Stimulated activated CD4-positive, alpha-beta T cell treated with anti-CD3 and anti-CD28 coated beads, Interleukin-4, amount 100 ng/mL, for 4 hours (primary cell): ENCODE measurements around the gene EML4.
A peak's percentile ranks its signal among the peaks of the same experiment; 100 is the strongest.

ENCODE experiments used
- DNase-seq, 2 experiments: peaks; one replicate each; pipeline ENCODE4 v3.0.0-alpha.2; 2020

The EML4 gene

GRCh38 chr2:42227491-42227890 is 58.3 kb downstream of the EML4 start:
- peak in 1 of 2 experiments; percentile 2 for DNase-seq

DNA sequence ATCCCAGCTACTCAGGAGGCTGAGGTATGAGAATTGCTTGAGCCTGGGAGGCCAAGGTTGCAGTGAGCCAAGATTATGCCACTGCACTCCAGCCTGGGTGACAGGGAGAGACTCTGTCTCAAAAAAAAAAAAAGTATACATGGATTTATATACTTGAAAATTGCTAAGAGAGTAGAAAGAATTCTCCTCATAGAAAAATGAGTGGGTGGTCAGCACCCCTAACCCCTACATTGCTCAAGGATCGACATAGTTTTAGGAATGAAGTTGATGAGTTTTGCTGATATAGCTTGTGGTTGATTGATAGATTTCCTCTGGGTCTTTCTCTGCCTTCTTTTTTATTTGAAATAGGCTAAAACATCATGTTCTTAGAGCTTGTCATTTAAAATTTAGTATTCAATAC is 58.9 kb downstream of the EML4 start:
- DNase-seq, result no peak

DNA sequence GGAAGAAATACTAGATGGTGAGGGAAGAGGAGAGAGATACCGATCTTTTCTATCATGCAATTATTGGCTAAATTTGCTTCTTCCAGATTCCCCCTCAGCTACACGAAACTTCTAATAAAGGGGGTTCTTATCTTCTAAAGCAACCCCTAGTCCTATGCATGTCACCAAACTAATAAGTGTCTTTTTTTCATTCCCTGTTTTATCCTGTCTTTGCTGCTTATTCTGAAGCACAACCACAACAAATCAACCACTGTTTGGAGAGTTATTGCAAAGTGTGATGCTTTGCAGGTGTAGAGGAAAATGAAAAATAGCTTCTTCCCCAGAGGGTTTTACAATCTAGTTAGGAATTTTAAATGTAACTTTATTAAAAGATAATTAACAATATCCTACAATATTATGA is 60.8 kb downstream of the EML4 start:
- no peak for DNase-seq

- DNase-seq, result no peak
These were observed 61.7 kb downstream of the EML4 start for GRCh38 chr2:42230891-42231290.

GRCh38 chr2:42232024-42232423 is 62.9 kb downstream of the EML4 start:
- no peak for DNase-seq

DNA sequence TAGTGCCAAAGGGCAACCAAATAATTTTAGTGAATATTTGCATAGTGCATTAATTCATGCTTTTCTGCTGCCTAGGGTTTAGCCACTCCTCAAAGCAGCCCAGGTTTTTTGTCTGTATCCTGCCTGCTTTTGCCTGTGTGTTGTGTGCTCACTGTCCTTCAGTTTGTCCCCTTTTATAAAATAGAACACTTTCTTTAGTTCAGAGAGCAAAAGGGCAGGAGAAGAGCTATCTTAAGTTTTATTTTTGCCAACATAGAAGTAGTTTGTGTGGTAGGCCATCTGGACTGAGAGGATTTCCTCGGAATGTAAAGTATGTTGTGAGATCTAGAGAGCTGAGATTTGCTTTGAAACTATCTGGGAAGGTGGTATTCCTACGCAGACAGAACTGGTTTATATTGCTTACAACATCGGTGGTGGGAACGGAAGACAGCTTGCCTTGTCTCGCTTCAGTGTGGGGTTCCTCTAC is 64.9 kb downstream of the EML4 start:
- DNase-seq, result no peak

DNA sequence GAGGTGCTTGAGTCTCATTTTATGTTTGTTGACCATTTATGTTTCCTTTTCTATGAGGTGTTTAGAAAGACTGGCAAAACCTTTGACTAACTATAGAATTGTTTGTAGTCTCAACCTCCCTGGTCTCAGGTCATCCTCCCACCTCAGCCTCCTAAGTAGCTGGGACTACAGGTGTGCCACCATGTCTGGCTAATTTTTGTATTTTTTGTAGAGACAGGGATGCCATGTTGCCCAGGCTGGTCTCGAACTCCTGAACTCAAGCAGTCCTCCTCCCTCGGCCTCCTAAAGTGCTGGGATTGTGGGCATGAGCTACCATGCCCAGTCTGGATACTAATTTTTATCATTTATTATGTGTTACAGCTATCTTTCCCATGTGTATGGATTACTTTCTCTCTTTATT is 67.8 kb downstream of the EML4 start:
- DNase-seq, result no peak

GRCh38 chr2:42238644-42239288 is 69.6 kb downstream of the EML4 start:
- peak; percentile 19 to 30 for DNase-seq

GRCh38 chr2:42239289-42239661 is 70.1 kb downstream of the EML4 start:
- no peak for DNase-seq

DNA sequence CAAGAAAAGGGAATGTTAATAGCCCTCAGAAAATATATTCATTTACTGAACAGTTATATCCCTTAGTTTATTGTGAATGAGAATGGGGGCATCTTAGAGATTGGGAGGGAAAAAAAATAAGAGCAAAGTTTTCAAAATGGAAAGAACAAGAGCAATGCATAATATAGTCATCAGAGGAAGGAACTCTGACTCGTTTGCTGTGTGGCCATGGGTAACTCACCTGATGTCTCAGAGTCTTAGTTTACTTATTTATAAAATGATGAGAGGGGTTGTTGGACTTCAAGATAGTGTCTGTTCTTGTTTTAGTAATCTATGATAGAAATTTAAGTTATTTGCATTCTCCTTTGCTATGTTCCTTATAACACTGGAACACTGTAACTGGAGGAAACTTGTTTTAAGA is 70.7 kb downstream of the EML4 start:
- DNase-seq, result no peak

- DNase-seq, result no peak
These were observed 72.4 kb downstream of the EML4 start for GRCh38 chr2:42241517-42241916.

GRCh38 chr2:42243297-42243696 is 74.1 kb downstream of the EML4 start:
- no peak for DNase-seq

DNA sequence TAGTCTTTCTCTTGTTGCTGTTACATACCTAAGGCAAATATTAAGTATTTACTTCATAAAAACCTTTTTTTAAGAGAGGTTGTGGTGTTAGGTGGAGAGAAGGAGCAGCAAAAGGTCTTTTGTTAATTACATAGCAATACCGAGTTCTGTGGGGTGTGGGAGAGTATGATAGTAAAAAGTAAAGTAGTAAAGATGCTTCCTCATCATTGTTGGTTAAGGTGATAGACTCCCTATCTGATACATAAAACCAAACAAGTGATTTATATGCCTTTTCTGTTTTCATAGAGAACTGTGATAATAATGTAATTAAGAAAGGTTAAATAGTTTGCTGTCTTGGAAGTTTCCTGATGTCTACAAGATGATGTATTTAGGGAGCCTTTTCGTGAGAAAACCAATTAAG is 75.4 kb downstream of the EML4 start:
- no peak for DNase-seq

GRCh38 chr2:42245396-42245795 is 76.2 kb downstream of the EML4 start:
- no peak for DNase-seq

DNA sequence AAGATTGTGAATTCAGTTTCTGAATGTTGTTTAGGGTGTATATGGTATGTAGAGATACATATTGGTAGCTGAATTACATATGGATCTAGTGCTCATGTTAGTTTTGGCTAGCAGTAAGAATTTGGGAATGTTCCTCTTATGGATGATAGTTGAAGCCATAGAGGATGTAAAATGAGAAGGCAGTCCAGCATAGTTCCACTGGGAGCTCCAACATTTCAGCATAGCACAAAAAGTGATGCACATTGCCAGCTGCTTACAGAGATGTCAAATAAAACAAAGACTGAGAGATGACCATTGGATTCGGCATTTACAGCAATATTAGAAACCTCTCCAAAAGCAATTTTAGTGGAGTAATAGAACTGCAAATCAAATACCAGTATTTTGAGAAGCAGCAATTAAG is 77.4 kb downstream of the EML4 start:
- DNase-seq, result no peak

DNA sequence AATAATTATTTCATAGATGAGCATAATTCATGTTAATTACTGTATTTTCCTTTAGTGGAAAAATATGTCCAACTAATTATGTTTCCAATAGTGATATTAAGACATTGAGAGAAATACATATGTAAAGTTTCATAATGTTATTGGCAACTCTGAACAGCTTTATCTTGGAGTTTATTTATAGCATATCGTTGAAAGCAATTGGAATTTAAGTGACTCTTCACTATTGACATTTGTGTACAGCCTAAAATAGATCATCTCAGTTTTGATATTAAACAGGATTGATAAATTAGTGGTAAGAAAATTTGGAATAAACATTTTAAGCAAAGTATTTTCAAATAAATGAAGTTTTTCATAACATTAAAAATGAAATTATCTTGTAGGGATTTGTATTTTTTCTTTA is 79.7 kb downstream of the EML4 start:
- DNase-seq, result no peak

DNA sequence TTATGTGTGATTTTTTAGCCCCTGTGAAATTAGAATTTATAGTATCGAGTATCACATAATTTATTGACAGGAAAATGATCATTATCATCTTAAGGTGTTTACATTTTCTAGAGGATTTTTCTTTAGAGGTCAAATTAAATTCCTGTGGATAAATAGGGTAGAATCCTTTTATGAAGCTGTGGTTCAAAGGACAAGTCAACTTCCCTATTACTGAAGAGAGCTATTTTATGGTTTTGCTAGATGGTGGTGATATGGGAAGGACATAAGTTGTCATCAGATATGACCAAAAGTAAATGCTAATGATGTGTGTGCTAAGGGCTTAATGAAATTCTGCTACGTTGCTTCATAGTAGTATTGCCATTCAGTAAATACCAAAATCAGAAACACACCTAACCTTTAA is 80.1 kb downstream of the EML4 start:
- DNase-seq, result no peak

DNA sequence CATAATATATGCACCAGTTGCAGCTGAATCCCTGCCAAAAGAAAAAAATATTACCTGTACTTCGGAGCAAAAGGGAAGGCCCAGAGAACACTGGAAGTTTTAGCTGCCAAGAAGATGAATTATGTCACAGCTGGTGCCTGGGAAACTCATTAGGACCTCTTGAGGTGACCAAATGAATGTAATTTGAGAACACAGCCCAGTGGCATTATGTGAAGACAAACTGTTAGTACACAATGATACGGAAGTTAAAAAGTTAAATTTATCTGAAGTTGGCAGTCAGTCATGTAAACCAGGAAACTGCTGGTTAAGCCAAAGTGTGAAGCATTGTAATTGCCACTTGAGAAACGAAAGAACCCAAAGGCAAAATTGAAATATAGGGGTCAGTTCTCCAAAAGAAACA is 80.7 kb downstream of the EML4 start:
- DNase-seq, result no peak

GRCh38 chr2:42250925-42251324 is 81.8 kb downstream of the EML4 start:
- DNase-seq, result no peak

GRCh38 chr2:42252464-42252863 is 83.3 kb downstream of the EML4 start:
- DNase-seq, result peak in 1 of 2 experiments; percentile 18

DNA sequence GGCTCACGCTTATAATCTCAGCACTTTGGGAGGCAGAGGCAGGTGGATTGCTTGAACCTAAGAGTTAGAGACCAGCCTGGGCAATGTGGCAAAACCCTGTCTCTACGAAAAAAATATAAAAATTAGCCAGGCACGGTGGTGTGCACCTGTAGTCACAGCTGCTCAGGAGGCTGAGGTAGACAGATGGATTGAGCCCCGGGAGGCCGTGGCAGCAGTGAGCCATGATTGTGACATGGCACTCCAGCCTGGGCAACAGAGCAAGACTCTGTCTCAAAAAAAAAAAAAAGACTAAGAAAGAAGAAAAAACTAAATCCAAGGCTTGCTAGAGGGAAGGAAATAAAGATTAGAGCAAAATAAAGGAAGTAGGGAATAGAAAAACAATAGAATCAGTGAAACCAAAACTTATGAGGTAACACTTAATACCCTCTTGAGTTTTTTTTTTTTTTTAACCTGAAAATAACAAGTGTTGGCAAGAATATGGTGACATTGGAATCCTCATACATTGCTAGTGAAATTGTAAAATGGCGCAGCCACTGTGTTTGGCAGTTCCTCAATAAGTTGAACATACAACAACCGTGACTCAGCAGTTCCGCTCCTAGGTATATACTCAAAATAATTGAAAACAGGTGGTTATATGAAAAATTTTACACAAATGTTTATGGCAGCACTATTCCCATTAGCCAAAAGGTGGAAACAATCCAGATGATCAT is 85.2 kb downstream of the EML4 start:
- no peak for DNase-seq

DNA sequence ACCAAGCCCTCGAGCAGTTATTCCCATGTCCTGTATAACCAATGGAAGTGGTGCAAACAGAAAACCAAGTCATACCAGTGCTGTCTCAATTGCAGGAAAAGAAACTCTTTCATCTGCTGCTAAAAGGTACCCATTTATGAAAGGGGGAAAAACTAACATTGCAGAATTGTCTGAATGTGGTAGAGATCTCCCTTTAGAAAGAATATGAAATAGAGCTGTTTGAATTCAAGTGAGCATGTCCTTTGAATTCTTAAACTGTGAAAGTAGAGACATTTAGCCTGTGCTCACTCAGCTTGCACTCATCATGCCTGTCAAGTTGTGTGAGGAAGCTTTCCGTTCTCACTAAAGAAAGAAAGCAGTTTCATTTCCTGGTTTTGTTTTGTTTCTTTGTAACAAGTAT is 87.4 kb downstream of the EML4 start:
- no peak for DNase-seq

DNA sequence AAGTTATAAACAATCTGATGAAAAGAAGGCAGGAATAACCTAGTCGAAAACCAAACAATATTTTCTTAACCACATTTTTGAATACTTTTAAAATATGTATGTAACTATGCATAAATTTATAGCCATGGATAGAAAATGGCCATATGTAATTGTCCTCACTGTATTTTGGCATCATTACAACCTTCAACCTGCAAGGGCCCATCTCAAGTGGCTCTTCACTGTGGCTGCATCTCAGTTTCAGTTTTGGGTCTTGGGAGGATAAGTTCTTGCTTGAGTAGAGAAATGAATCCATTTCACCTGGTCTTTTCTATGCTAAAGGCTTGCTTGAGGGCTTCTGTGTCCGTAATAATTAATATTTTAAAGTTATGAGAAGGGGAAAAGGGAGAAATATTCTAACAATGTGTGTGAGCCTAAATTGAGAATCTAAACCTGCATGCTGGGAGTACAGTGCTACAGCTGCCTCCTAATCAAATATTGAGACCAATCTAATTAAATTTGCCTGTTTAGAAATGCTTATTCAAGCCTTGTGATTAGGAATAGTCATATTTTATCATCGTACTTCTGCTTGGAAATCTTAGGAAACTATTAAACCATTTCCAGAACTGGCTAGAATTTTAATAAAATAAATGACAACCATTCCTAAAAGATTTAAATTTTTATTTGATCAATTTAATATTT is 92.5 kb downstream of the EML4 start:
- DNase-seq, result no peak

GRCh38 chr2:42266236-42266635 is 97.1 kb downstream of the EML4 start:
- no peak for DNase-seq
